Natural killer cell (primary cell): ENCODE measurements around the gene COMMD1. TPM values are rescaled to one million over a fixed set of nuclear protein-coding genes. Genes with fewer than 3 reads are reported as not detected.

Experiments used
- ATAC-seq, 3 donors: fragments of 150-1000 bp in 2 of 3; fragments of 200-7000 bp in 1 of 3; cut with Tn5 transposase; 1 replicate in 1 of 3; 2 replicates in 2 of 3; pipeline ENCODE4 v1.10.0; 2021; ENCODE audit warnings: mild to moderate bottlenecking in 2 of 3, moderate library complexity in 2 of 3
- DNase-seq, 2 donors: peaks; one replicate each; pipeline versions ENCODE4 v3.0.0 to v3.0.0-alpha.2; 2013 to 2021; ENCODE audit warnings: mixed read lengths in 1 of 2
- H3K27ac ChIP-seq: one replicate; pipeline ENCODE4 v1.5.1; 2013; ENCODE audit warnings: mild to moderate bottlenecking, low read length
- H3K27me3 ChIP-seq: one replicate; pipeline ENCODE4 v1.6.1; 2013; ENCODE audit warnings: low read length; ENCODE audit not compliant: control insufficient read depth, insufficient read depth
- H3K36me3 ChIP-seq: one replicate; pipeline ENCODE4 v1.6.1; 2013; ENCODE audit warnings: low read length; ENCODE audit not compliant: control insufficient read depth, insufficient read depth
- H3K4me1 ChIP-seq: one replicate; pipeline ENCODE4 v1.6.1; 2013; ENCODE audit warnings: low read length; ENCODE audit not compliant: control insufficient read depth, insufficient read depth
- H3K4me3 ChIP-seq: one replicate; pipeline ENCODE4 v1.5.1; 2013; ENCODE audit warnings: low read length
- H3K9me3 ChIP-seq: one replicate; pipeline ENCODE4 v1.6.1; 2013; ENCODE audit warnings: low read length; ENCODE audit not compliant: control insufficient read depth, insufficient read depth
- H3K27ac Mint-ChIP-seq, 2 donors: one replicate each; pipeline ENCODE4 v1.8.0; 2022; ENCODE audit warnings: mild to moderate bottlenecking in 2 of 2, mixed read lengths in 2 of 2, moderate library complexity in 1 of 2
- H3K27me3 Mint-ChIP-seq, 2 donors: one replicate each; pipeline ENCODE4 v1.8.0; 2022; ENCODE audit warnings: low read depth in 2 of 2, mixed read lengths in 2 of 2
- H3K36me3 Mint-ChIP-seq: one replicate; pipeline ENCODE4 v1.8.0; 2022; ENCODE audit warnings: mixed read lengths
- H3K4me1 Mint-ChIP-seq, 2 donors: one replicate each; pipeline ENCODE4 v1.8.0; 2022; ENCODE audit warnings: mixed read lengths in 2 of 2
- H3K4me3 Mint-ChIP-seq: one replicate; pipeline ENCODE4 v1.8.0; 2022; ENCODE audit warnings: mild to moderate bottlenecking, moderate library complexity, mixed read lengths
- H3K9me3 Mint-ChIP-seq, 2 donors: one replicate each; pipeline ENCODE4 v1.8.0; 2022; ENCODE audit warnings: mixed read lengths in 2 of 2
- CTCF ChIP-seq: fragments of 200-600 bp; IDR thresholded peaks from one replicate; pipeline ENCODE4 v1.8.0; 2022; ENCODE audit warnings: antibody characterized with exemption
- WGBS: methylation state at CpG from one replicate; pipeline ENCODE4 v1.1.7; 2013; ENCODE audit warnings: missing lambda C conversion rate; ENCODE audit not compliant: insufficient coverage; 5-methylcytosine and 5-hydroxymethylcytosine counted together
- intact Hi-C: fragments of 100-400 bp; cut with micrococcal nuclease; formaldehyde crosslinking; loops from one replicate; pipeline ENCODE4 v1.14.2; 2022
- total RNA-seq, 4 donors: library from RNA; stranded (reverse); fragments of 120-200 nt in 1 of 4; gene quantifications; one replicate each; pipeline versions ENCODE4 v1.2.3 to v1.2.4, GENCODE V29; 2013 to 2022

Gene COMMD1
- total RNA-seq, 3 donors from 2014 or later (not counting 1 experiment from before 2014, with no cell fraction given), result 24.3 to 36.7 (median 27.2) TPM

GRCh38 chr2:61959381-61960293 is 54.2 kb downstream of the COMMD1 start:
- no peak for TF ChIP-seq CTCF
- WGBS, result 89% methylated on average over 6 of the region's 7 CpGs
- no peak for ATAC-seq
- H3K27me3 Mint-ChIP-seq, result no peaks in the 10 kb centered on the region
- H3K36me3 Mint-ChIP-seq, result no peaks in the 10 kb centered on the region
- intact Hi-C loops, result no loop called here
- no peaks in the 10 kb centered on the region for H3K9me3 Mint-ChIP-seq
- peaks cover 3% of the 10 kb centered on the region for H3K4me1 ChIP-seq
- no peak for DNase-seq
- H3K27me3 ChIP-seq, result no peaks in the 10 kb centered on the region
- H3K4me3 ChIP-seq, result no peak overlapping the region
- H3K36me3 ChIP-seq, result no peaks in the 10 kb centered on the region
- H3K27ac Mint-ChIP-seq, result no peak overlapping the region
- H3K27ac ChIP-seq, result no peak overlapping the region
- peaks cover 14 to 28% of the 10 kb centered on the region in 2 donors for H3K4me1 Mint-ChIP-seq
- no peak overlapping the region for H3K4me3 Mint-ChIP-seq
- H3K9me3 ChIP-seq, result no peaks in the 10 kb centered on the region

- H3K9me3 ChIP-seq, result no peaks in the 10 kb centered on the region
- no peak overlapping the region for H3K4me3 ChIP-seq
- no peak overlapping the region for H3K27ac ChIP-seq
- Mint-ChIP-seq H3K4me3 (no peak overlapping the region), H3K27ac (no peak overlapping the region), H3K36me3 (no peaks in the 10 kb centered on the region), H3K9me3 (no peaks in the 10 kb centered on the region), H3K4me1 (peaks cover 14 to 22% of the 10 kb centered on the region in 2 donors), H3K27me3 (no peaks in the 10 kb centered on the region)
- no peak for ATAC-seq
- H3K36me3 ChIP-seq, result no peaks in the 10 kb centered on the region
- no peak for TF ChIP-seq CTCF
- no peak for DNase-seq
- peaks cover 3% of the 10 kb centered on the region for H3K4me1 ChIP-seq
- intact Hi-C loops, result no loop called here
- 100% methylated on average over 1 of the region's 2 CpGs for WGBS
- H3K27me3 ChIP-seq, result no peaks in the 10 kb centered on the region
Measured at GRCh38 chr2:61961231-61961901, 55.9 kb downstream of the COMMD1 start.

GRCh38 chr2:61962095-61962984 is 56.9 kb downstream of the COMMD1 start:
- no peaks in the 10 kb centered on the region for H3K9me3 ChIP-seq
- TF ChIP-seq CTCF, result no peak
- no peak overlapping the region for H3K4me3 Mint-ChIP-seq
- no peaks in the 10 kb centered on the region for H3K36me3 ChIP-seq
- no peak overlapping the region for H3K4me3 ChIP-seq
- DNase-seq, result no peak
- no peaks in the 10 kb centered on the region for H3K27me3 Mint-ChIP-seq
- ATAC-seq, result no peak
- H3K27ac Mint-ChIP-seq, result no peak overlapping the region
- no peaks in the 10 kb centered on the region for H3K36me3 Mint-ChIP-seq
- WGBS, result 96% methylated on average over 4 of the region's 5 CpGs
- no peak overlapping the region for H3K27ac ChIP-seq
- intact Hi-C loops, result no loop called here
- peaks cover 22% of the 10 kb centered on the region in 2 donors for H3K4me1 Mint-ChIP-seq
- H3K9me3 Mint-ChIP-seq, result no peaks in the 10 kb centered on the region
- no peaks in the 10 kb centered on the region for H3K27me3 ChIP-seq
- H3K4me1 ChIP-seq, result peaks cover 3% of the 10 kb centered on the region
